ENCODE results near the gene KLHDC8B. TPM values are rescaled to one million over a fixed set of nuclear protein-coding genes. Genes with fewer than 3 reads are reported as not detected.

The KLHDC8B gene
- total RNA-seq, 2 donors from 2014 or later: 51.2 to 80.9 TPM

- Histone ChIP-seq H3K4me1 (peaks cover 0 to 70% of the 10 kb centered on the region in 2 donors), H3K4me3 (no peak overlapping the region), H3K27ac (no peak overlapping the region), H3K27me3 (no peaks in the 10 kb centered on the region), H3K36me3 (peaks cover 24% of the 10 kb centered on the region), H3K9me3 (no peaks in the 10 kb centered on the region)
- DNase-seq (ENCODE audit: low spot score): no peak
- TF ChIP-seq CTCF (IDR thresholded peaks at IDR 0.05): no peak
These were observed 5.7 kb downstream of the KLHDC8B start for GRCh38 chr3:49177073-49177472.

GRCh38 chr3:49180116-49180515 is 8.7 kb downstream of the KLHDC8B start:
- H3K9me3 ChIP-seq: no peaks in the 10 kb centered on the region
- no peak for TF ChIP-seq CTCF (IDR thresholded peaks at IDR 0.05)
- H3K4me3 ChIP-seq: no peak overlapping the region
- DNase-seq (ENCODE audit: low spot score): no peak
- H3K4me1 ChIP-seq: peaks cover 0 to 40% of the 10 kb centered on the region in 2 donors
- H3K27ac ChIP-seq: no peak overlapping the region
- H3K27me3 ChIP-seq: no peaks in the 10 kb centered on the region
- H3K36me3 ChIP-seq: peaks cover 15% of the 10 kb centered on the region

GRCh38 chr3:49181351-49181750 is 10.0 kb downstream of the KLHDC8B start:
- no peak for DNase-seq (ENCODE audit: low spot score)
- Histone ChIP-seq H3K27me3 (no peaks in the 10 kb centered on the region), H3K4me3 (no peak overlapping the region), H3K27ac (no peak overlapping the region), H3K4me1 (peaks cover 0 to 28% of the 10 kb centered on the region in 2 donors), H3K36me3 (peaks cover 2% of the 10 kb centered on the region), H3K9me3 (no peaks in the 10 kb centered on the region)
- no peak for TF ChIP-seq CTCF (IDR thresholded peaks at IDR 0.05)

GRCh38 chr3:49182682-49183081 is 11.3 kb downstream of the KLHDC8B start:
- Histone ChIP-seq H3K4me1 (peaks cover 0 to 14% of the 10 kb centered on the region in 2 donors), H3K27me3 (no peaks in the 10 kb centered on the region), H3K27ac (no peak overlapping the region), H3K9me3 (no peaks in the 10 kb centered on the region), H3K36me3 (no peaks in the 10 kb centered on the region), H3K4me3 (no peak overlapping the region)
- no peak for TF ChIP-seq CTCF (IDR thresholded peaks at IDR 0.05)
- DNase-seq (ENCODE audit: low spot score): no peak

- DNase-seq (ENCODE audit: low spot score): no peak
- no peaks in the 10 kb centered on the region for H3K36me3 ChIP-seq
- TF ChIP-seq CTCF (IDR thresholded peaks at IDR 0.05): no peak
- no peak overlapping the region for H3K27ac ChIP-seq
- H3K27me3 ChIP-seq: no peaks in the 10 kb centered on the region
- no peak overlapping the region for H3K4me3 ChIP-seq
- peaks cover 0 to 2% of the 10 kb centered on the region in 2 donors for H3K4me1 ChIP-seq
- H3K9me3 ChIP-seq: no peaks in the 10 kb centered on the region
These were observed 12.5 kb downstream of the KLHDC8B start for GRCh38 chr3:49183873-49184272.

GRCh38 chr3:49191741-49192140 is 20.3 kb downstream of the KLHDC8B start:
- Histone ChIP-seq H3K4me3 (no peak overlapping the region), H3K27me3 (no peaks in the 10 kb centered on the region), H3K27ac (no peak overlapping the region), H3K4me1 (no peaks in the 10 kb centered on the region), H3K36me3 (no peaks in the 10 kb centered on the region), H3K9me3 (no peaks in the 10 kb centered on the region)
- no peak for DNase-seq (ENCODE audit: low spot score)
- TF ChIP-seq CTCF (IDR thresholded peaks at IDR 0.05): no peak

Measured in right atrium auricular region (tissue), 2 donors.